ENCODE measurements around the gene ADGRG4. TPM values are rescaled to one million over a fixed set of nuclear protein-coding genes. Genes with fewer than 3 reads are reported as not detected.

Gene ADGRG4
- polyA plus RNA-seq, 1 of the 3 experiments (the other 2 are of a cell fraction): not detected

DNA sequence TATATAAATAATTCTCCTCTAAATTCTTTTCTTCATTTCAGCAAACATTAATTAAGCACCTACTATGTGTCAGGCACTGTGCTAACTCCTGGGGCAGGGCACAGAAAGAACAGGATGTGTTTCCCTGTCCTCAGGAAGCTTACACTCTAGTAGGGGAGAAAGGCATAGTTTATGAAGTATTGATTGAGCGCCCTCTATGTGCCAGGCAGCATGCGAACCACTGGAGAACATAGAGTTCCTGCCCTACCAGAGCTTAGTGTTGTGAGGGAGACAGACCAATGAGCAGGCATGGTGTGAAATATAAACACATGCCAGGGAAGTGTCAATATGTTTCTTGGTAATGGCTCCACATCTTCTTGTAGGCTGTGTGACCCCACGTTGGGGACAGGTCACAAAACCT, 3.7 kb downstream of the ADGRG4 start:
- Histone ChIP-seq H3K27me3 (ENCODE audit: insufficient read depth) (no peaks in the 10 kb centered on the region), H2AFZ (ENCODE audit: low read depth) (no peak overlapping the region), H3K4me3 (ENCODE audit: low read depth in 2 of 2, low read length in 1 of 2) (no peak overlapping the region), H3K79me2 (ENCODE audit: insufficient read depth) (no peaks in the 10 kb centered on the region), H3K4me2 (no peak overlapping the region), H3K27ac (ENCODE audit: low read depth in 2 of 2, low read length in 1 of 2) (no peak overlapping the region), H3K9me3 (no peaks in the 10 kb centered on the region), H3K9me2 (no peaks in the 10 kb centered on the region), H3K4me1 (ENCODE audit: control insufficient read depth in 1 of 2, insufficient read depth in 2 of 2, low read depth in 1 of 2, low read length in 1 of 2) (no peaks in the 10 kb centered on the region), H4K20me1 (ENCODE audit: insufficient read depth) (no peaks in the 10 kb centered on the region), H3F3A (replicated peaks; ENCODE audit: insufficient read depth) (no peaks in the 10 kb centered on the region), H3K36me3 (replicated peaks in 1 of 2; ENCODE audit: control insufficient read depth in 1 of 2, insufficient read depth in 2 of 2, low read length in 1 of 2) (no peaks in the 10 kb centered on the region), H3K9ac (no peak overlapping the region)
- DNase-seq: no peak
- 36% methylated on average over 3 of the region's 3 CpGs for WGBS (ENCODE audit: low lambda C conversion rate)
- CTCF ChIA-PET: interaction anchor here (0.7 kb wide), 1 partner anchor 36 kb away, joined by 3 read pairs; no protein-coding TSS in a partner anchor
- TF ChIP-seq, protein P1, sequence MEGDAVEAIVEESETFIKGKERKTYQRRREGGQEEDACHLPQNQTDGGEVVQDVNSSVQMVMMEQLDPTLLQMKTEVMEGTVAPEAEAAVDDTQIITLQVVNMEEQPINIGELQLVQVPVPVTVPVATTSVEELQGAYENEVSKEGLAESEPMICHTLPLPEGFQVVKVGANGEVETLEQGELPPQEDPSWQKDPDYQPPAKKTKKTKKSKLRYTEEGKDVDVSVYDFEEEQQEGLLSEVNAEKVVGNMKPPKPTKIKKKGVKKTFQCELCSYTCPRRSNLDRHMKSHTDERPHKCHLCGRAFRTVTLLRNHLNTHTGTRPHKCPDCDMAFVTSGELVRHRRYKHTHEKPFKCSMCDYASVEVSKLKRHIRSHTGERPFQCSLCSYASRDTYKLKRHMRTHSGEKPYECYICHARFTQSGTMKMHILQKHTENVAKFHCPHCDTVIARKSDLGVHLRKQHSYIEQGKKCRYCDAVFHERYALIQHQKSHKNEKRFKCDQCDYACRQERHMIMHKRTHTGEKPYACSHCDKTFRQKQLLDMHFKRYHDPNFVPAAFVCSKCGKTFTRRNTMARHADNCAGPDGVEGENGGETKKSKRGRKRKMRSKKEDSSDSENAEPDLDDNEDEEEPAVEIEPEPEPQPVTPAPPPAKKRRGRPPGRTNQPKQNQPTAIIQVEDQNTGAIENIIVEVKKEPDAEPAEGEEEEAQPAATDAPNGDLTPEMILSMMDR (IDR thresholded peaks at IDR 0.05): 0 out of 2 replicates have a peak, but pooled peaks have one; percentile 10
- TF ChIP-seq, protein P2, sequence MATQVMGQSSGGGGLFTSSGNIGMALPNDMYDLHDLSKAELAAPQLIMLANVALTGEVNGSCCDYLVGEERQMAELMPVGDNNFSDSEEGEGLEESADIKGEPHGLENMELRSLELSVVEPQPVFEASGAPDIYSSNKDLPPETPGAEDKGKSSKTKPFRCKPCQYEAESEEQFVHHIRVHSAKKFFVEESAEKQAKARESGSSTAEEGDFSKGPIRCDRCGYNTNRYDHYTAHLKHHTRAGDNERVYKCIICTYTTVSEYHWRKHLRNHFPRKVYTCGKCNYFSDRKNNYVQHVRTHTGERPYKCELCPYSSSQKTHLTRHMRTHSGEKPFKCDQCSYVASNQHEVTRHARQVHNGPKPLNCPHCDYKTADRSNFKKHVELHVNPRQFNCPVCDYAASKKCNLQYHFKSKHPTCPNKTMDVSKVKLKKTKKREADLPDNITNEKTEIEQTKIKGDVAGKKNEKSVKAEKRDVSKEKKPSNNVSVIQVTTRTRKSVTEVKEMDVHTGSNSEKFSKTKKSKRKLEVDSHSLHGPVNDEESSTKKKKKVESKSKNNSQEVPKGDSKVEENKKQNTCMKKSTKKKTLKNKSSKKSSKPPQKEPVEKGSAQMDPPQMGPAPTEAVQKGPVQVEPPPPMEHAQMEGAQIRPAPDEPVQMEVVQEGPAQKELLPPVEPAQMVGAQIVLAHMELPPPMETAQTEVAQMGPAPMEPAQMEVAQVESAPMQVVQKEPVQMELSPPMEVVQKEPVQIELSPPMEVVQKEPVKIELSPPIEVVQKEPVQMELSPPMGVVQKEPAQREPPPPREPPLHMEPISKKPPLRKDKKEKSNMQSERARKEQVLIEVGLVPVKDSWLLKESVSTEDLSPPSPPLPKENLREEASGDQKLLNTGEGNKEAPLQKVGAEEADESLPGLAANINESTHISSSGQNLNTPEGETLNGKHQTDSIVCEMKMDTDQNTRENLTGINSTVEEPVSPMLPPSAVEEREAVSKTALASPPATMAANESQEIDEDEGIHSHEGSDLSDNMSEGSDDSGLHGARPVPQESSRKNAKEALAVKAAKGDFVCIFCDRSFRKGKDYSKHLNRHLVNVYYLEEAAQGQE (IDR thresholded peaks at IDR 0.05; ENCODE audit: low read depth, low read length): no peak
- TF ChIP-seq, protein P3, sequence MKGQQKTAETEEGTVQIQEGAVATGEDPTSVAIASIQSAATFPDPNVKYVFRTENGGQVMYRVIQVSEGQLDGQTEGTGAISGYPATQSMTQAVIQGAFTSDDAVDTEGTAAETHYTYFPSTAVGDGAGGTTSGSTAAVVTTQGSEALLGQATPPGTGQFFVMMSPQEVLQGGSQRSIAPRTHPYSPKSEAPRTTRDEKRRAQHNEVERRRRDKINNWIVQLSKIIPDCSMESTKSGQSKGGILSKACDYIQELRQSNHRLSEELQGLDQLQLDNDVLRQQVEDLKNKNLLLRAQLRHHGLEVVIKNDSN (IDR thresholded peaks at IDR 0.05; ENCODE audit: borderline replicate concordance, low read depth): no peak
- TF ChIP-seq RFX5 (IDR thresholded peaks at IDR 0.05; ENCODE audit: low read length): no peak
- POLR2A ChIA-PET: no interaction called here

DNA sequence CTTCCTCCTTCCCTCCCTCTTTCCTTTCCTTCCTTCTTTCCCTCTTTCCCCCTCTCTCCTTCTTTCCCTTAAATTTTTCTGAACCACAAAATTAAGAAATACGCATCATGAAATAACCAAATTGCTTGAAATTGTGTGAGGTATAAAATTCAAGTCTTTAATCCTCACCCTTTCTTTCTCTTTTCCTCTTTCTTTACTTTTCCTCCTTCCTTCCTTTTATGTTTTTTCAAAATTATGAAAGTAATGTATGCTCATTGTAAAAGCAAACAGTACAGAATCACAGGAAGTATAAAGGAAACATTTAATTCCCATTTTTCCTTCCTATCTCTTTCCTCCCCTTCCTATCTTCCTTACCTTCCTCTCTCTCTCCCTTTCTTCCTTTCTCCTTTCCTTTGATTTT, 5.4 kb downstream of the ADGRG4 start:
- H3K9me3 ChIP-seq: no peaks in the 10 kb centered on the region
- no peak for DNase-seq
- no peaks in the 10 kb centered on the region for H3K27me3 ChIP-seq (ENCODE audit: insufficient read depth)
- no peaks in the 10 kb centered on the region for H3K4me1 ChIP-seq (ENCODE audit: control insufficient read depth in 1 of 2, insufficient read depth in 2 of 2, low read depth in 1 of 2, low read length in 1 of 2)
- POLR2A ChIA-PET: no interaction called here
- H3K27ac ChIP-seq (ENCODE audit: low read depth in 2 of 2, low read length in 1 of 2): no peak overlapping the region
- no peaks in the 10 kb centered on the region for H3F3A ChIP-seq (replicated peaks; ENCODE audit: insufficient read depth)
- CTCF ChIA-PET: no interaction called here
- no peak overlapping the region for H3K4me2 ChIP-seq
- H2AFZ ChIP-seq (ENCODE audit: low read depth): no peak overlapping the region
- TF ChIP-seq MEF2A (IDR thresholded peaks at IDR 0.05; ENCODE audit: borderline replicate concordance, low read depth) (no peak), TEAD4 (IDR thresholded peaks at IDR 0.05; ENCODE audit: borderline replicate concordance, insufficient read depth) (no peak), CHD2 (IDR thresholded peaks at IDR 0.05; ENCODE audit: low read length, partially characterized antibody) (no peak), RXRA (IDR thresholded peaks at IDR 0.05; ENCODE audit: borderline replicate concordance, low read depth) (no peak)
- H3K4me3 ChIP-seq (ENCODE audit: low read depth in 2 of 2, low read length in 1 of 2): no peak overlapping the region
- H4K20me1 ChIP-seq (ENCODE audit: insufficient read depth): no peaks in the 10 kb centered on the region
- H3K9me2 ChIP-seq: no peaks in the 10 kb centered on the region
- H3K36me3 ChIP-seq (replicated peaks in 1 of 2; ENCODE audit: control insufficient read depth in 1 of 2, insufficient read depth in 2 of 2, low read length in 1 of 2): no peaks in the 10 kb centered on the region
- 28% methylated on average over 1 of the region's 1 CpG for WGBS (ENCODE audit: low lambda C conversion rate)
- no peaks in the 10 kb centered on the region for H3K79me2 ChIP-seq (ENCODE audit: insufficient read depth)
- H3K9ac ChIP-seq: no peak overlapping the region

Data from SK-N-SH (cell line).